ENCODE data around the gene DHX58.
A peak's percentile ranks its signal among the peaks of the same experiment; 100 is the strongest.
"Not testable (repeated sequence)": the region's sequence is repeated elsewhere in the genome, so short reads cannot be mapped to it uniquely, and the experiment has no call there.

The DHX58 gene
- total RNA-seq: 28.7 reads per million, percentile 55 among the genes with 10 or more reads in this experiment

- DNase-seq: peak; percentile 71
These were observed at the start of gene DHX58 for GRCh38 chr17:42112552-42113176. Gene DHX58, minus strand, starts transcription at chr17:42112714. Its CDS starts 822 bp downstream, at chr17:42111892.

DNA sequence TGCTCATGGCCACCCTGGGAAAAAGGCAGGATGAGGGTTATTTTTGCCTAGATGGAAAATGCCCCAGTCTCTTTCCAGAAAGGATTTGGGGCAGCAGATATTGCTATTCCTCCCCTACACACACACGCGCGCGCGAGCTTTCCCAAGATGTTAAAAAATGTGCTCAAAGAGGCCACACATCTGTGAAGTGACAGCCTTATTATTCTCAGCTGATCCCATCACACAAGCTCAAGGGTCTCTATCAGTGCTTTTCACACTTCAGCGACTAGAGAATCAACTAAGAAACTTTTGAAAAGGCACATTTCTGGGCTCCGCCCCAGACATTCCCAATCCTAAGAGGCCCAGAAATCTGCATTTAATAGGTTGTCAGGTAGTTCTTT, 48.0 kb upstream of the DHX58 start:
- DNase-seq: no peak

GRCh38 chr17:42159796-42160530, 47.4 kb upstream of the DHX58 start:
- DNase-seq: no peak

- no peak for DNase-seq
These were observed 43.1 kb upstream of the DHX58 start for GRCh38 chr17:42155614-42156045.

- DNase-seq: no peak
These were observed 41.6 kb upstream of the DHX58 start for GRCh38 chr17:42153919-42154742.

- no peak for DNase-seq
These were observed 34.5 kb upstream of the DHX58 start for GRCh38 chr17:42146911-42147607.

GRCh38 chr17:42143138-42143537, 30.6 kb upstream of the DHX58 start:
- not testable (repeated sequence) for DNase-seq

DNA sequence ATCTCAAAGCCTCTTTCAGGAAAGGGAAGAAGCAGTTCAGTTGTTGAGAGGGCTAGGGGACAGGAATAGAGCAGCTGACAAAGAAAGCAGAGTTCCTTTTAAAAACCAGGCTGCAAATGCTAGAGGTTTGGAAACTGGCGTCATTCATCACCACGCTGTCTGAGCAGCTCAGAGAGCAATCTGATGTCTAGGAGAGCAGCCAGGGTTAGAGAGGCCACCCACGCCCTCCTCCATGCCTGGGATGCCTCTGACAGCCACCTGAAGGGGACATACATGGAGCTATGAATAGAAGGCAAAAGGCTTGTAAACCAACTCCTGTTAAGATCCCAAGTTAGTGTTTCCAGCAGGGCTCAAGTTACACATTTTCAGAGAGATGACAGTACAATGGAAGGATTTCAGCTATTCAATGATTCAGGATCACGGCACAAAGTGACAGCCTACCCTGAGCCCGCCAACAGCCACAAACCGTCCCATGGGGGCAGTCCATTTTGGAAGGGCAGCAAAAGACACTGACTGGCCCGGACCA, 29.9 kb upstream of the DHX58 start:
- no peak for DNase-seq

DNA sequence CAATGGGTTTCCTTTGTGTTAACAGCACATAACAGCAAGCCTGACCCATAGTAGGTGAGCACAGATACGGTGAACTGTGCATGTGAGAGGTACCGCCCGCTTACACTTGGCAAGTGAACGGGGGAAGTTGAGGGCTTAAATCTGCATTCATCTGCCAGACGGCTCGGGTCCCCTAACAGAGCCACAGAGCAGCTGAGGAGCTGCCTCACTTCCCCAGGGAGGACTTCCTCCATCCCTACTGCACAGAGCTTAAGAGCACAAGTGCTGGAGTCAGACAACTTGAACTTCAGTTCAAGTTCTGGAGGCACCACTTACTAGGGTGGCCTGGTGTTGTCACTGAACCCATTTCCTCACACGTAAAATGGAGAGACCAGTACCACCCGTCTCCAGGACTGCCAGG, 28.9 kb upstream of the DHX58 start:
- no peak for DNase-seq

DNA sequence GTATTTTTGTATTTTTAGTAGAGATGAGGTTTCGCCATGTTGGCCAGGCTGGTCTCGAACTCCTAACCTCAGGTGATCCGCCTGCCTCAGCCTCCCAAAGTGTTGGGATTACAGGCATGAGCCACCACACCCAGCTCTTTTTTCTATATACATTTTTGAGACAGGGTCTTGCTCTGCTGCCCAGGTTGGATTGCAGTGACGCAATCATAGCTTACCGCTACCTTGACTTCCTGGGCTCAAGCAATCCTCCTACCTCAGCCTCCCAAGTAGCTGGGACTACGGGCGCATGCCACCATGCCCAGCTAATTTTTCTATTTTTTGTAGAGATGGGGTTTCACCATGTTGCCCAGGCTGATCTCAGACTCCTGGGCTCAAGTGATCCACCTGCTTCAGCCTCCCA, 28.2 kb upstream of the DHX58 start:
- DNase-seq: not testable (repeated sequence)

DNA sequence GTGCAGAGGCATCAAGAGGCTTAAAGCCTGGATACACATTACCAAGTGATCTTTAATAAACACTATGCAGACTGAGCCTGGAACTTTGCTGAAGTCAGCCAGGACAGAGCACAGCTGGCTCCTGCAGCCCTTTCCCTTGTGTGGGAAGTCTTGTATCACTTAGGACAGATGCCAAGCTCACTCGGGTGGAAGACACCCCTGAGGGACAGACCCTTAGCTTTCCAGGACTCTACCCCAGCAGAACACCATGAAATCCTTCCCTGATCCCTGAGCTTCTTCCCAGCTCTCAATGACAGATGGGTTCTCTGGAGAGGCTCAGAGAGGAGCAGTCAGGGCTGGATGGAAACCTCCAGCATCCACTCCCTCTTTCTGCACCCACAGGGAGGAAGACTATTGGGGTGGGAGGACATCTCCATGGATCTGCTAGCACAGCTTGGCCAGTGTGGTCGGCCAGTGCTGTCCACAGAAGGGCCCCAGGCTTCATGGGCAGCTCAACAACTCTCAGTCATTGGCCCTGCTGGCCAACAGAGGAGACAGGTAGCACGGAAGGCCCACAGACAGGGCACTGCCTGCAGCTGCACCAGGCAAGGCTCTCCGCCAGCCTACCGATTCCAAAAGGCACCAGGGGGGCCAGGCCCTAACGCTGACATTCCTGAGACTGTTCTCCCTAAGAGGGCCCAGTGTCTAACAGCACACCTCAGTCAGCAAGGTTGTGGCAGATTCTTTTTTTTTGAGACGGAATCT, 26.4 kb upstream of the DHX58 start:
- DNase-seq: no peak

GRCh38 chr17:42136654-42137051, 24.1 kb upstream of the DHX58 start:
- no peak for DNase-seq

DNA sequence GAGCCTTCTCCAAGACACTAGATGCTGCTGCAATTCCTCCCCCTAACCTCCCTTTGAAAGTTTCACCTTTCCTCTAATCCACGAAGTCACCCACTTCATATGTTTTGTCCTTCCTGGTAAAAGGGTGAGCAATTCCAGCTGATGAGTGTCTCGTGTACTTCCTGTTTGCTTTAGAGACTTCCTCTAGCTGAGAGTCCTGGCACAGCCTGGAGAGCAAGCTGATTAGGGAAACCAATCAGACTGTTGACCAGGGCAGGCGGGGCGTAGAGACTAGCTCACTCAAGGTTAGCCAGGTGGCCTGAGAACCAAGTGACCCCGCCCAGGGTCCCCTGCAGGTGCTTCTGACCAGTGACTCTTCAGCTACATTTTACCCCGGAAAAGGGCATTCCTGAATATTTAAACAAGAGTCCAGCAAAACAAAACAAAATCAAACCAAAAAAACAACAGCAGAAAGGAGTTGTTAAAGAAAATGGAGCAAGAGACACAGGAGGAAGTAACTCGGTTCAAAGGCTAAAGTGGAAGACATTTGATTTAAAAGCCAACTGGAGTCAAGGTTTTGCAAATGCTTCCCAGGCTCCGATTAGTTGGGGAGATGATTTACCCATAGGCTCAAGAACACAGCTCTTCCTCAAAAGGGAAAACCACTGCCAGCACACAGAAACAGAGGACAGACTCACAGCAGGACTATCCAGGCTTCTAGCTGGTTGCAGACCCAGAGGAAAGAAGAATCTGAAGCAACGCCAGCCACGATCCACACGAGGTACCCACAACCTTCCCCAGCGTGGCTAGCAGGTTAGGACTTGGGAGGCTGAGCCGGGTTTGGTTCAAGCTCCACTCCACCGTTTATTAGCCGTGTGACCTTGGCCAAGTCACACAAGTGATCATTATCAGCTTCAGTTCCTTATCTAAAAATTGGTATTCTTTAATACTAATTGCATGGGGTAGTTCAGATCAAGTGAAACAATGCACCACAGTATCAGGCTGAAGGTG, 23.4 kb upstream of the DHX58 start:
- no peak for DNase-seq

DNA sequence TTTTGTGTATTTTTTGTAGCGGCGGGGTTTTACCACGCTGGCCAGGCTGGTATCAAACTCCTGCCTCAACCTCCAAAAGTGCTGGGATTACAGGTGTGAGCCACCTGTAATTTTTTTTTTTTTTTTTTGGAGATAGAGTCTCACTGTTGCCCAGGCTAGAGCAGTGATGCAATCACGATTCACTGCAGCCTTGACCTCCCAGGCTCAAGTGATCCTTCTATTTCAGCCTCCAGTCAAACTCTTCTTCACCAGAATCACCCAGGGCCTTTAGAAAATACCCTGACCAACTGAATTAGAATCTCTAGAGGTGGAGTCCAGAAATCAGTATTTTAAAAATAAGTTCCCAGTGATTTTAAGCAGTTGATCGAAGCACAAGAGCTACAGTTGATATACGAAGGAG, 22.6 kb upstream of the DHX58 start:
- DNase-seq: no peak

DNA sequence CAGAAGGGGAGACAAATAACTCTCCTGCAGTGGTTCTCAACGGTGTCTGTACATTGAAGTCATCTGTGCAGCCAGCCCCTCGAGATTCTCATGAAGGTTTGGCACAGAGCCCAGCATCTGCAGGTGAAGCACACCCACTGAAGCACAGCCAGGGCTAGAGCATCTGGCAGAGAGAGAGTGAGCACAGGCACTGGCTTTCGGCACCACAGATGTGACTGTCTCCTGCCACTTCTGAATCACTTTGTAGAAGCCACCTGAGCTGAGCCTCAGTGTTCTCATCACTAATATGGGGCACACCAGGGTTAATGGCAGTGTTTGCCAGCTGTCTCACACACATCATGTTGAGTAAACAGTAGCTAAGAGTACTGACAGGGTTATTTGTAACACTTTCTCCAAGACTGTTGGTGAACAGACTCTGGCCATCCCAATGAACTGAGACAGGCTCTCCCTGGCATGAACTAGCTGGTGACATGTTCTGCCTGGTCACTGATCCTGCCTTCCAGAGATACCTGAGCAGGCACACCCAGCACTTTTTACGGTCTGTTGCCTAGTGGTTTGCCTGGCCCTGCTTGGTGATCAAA, 21.0 kb upstream of the DHX58 start:
- no peak for DNase-seq

DNA sequence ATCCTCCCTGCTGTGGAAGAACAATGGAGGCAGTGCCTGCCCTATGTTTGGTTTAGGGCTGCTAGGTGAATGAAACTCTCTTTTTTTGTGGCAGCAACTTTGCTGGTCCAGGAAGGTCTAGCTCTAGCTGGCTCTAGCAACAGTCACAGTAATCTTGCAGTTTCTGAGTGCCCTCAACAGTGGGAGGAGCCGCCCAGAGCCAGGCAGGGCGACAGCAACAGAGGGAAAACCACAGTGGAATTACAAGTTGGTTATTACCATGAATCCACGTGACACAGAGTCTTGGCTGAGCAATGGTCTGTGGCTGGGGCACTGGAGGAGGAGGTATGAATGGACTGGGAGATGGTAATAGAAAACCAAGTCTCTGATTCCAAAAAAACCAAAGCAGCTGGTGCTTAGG, 20.4 kb upstream of the DHX58 start:
- no peak for DNase-seq

GRCh38 chr17:42131981-42132432, 19.5 kb upstream of the DHX58 start:
- DNase-seq: no peak

DNA sequence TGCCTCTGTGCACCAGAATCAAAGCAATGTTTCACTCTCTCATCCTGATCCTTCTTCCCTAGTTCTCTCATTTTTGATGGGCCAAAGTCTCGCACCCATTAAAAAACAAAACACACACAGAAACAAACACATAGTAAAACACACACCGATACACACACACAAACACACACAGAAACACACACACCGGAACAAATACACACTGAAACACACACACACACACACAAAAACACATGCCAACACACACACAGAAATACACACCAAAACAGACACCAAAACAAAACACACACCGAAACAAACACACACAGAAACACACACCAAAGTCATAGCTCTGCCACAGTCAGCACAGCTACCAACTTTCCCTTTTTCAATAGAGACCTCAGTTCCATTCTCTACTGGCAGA, 18.7 kb upstream of the DHX58 start:
- no peak for DNase-seq

DNA sequence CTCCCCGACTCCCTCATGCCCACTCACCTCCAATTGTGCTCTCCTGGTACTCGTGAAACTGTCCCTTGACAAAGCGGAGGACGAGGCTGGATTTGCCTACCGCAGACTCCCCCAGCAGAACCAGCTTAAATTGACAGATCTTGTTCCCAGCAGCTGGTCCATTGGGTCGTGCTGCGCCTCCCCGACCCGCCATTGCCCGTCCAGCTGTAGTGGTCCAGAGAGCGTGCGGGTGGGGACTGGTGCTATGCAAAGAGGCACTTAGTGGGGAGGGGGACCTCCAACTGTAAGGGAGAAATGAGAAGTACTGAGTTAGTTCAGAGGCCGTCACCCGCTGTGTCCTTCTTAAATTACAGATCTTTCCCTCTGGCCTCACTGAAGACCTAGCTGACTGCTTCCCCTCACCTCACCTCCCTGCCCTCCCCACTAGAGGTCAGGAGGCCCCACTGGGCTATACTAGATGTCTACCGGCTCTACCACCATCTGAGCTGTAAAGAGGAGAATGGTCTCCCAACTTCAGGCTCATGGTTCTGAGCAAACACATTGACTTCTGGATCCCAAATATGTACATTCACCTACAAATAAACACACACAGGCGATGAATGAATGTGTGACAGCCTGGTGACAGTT, 17.9 kb upstream of the DHX58 start:
- DNase-seq: no peak
